ACHN (cell line): ENCODE data around the gene PTPRM.
"Not testable (repeated sequence)": the region's sequence is repeated elsewhere in the genome, so short reads cannot be mapped to it uniquely, and the experiment has no call there.

ENCODE experiments used
- DNase-seq: peaks from one replicate; pipeline ENCODE4 v3.0.0-alpha.2; 2015
- in situ Hi-C: cut with HindIII; loops from 2 replicates; pipeline ENCODE4 v1.10.0; 2017; ENCODE audit warnings: low sequenced_read_pairs, low pct_ligation_motif_present, low pct_unique_long_range_greater_than_20kb

The PTPRM gene

GRCh38 chr18:7735196-7735595 lies 168.1 kb downstream of the PTPRM start:
- in situ Hi-C loops, result no loop called here
- no peak for DNase-seq

- no peak for DNase-seq
- in situ Hi-C loops, result no loop called here
Observed at GRCh38 chr18:7735626-7736175, 168.6 kb downstream of the PTPRM start.

GRCh38 chr18:7736526-7736925 lies 169.4 kb downstream of the PTPRM start:
- in situ Hi-C loops, DNase-seq: not testable (repeated sequence)

- no peak for DNase-seq
- in situ Hi-C loops, result no loop called here
Observed at GRCh38 chr18:7737550-7737949, 170.4 kb downstream of the PTPRM start.

GRCh38 chr18:7740821-7741220 lies 173.7 kb downstream of the PTPRM start:
- DNase-seq, result no peak
- in situ Hi-C loops, result no loop called here

GRCh38 chr18:7741640-7742039 lies 174.5 kb downstream of the PTPRM start:
- DNase-seq, result no peak
- in situ Hi-C loops, result no loop called here

- in situ Hi-C loops, result no loop called here
Observed at GRCh38 chr18:7742224-7742623, 175.1 kb downstream of the PTPRM start.

GRCh38 chr18:7743256-7743655 lies 176.1 kb downstream of the PTPRM start:
- DNase-seq, result no peak
- in situ Hi-C loops, result no loop called here

More at GRCh38 chr18:7742224-7742623, 175.1 kb downstream of the PTPRM start:
- no peak for DNase-seq

- in situ Hi-C loops, result no loop called here
- no peak for DNase-seq
Observed at GRCh38 chr18:7746106-7746505, 179.0 kb downstream of the PTPRM start.

- in situ Hi-C loops, result no loop called here
- no peak for DNase-seq
Observed at GRCh38 chr18:7748251-7749007, 181.3 kb downstream of the PTPRM start.

GRCh38 chr18:7749008-7749405 lies 181.9 kb downstream of the PTPRM start:
- in situ Hi-C loops, result no loop called here

GRCh38 chr18:7749510-7749981 lies 182.4 kb downstream of the PTPRM start:
- DNase-seq, result no peak
- in situ Hi-C loops, result no loop called here

More at GRCh38 chr18:7749008-7749405, 181.9 kb downstream of the PTPRM start:
- DNase-seq, result no peak

- DNase-seq, result no peak
- in situ Hi-C loops, result no loop called here
Observed at GRCh38 chr18:7750095-7750663, 183.1 kb downstream of the PTPRM start.

- in situ Hi-C loops, result no loop called here
- DNase-seq, result no peak
Observed at GRCh38 chr18:7750966-7751365, 183.8 kb downstream of the PTPRM start.

- in situ Hi-C loops, result no loop called here
- no peak for DNase-seq
Observed at GRCh38 chr18:7754258-7754657, 187.1 kb downstream of the PTPRM start.

GRCh38 chr18:7754725-7755181 lies 187.6 kb downstream of the PTPRM start:
- in situ Hi-C loops, result no loop called here
- no peak for DNase-seq

- DNase-seq, result no peak
- in situ Hi-C loops, result no loop called here
Observed at GRCh38 chr18:7755753-7756475, 188.8 kb downstream of the PTPRM start.

GRCh38 chr18:7757175-7757574 lies 190.1 kb downstream of the PTPRM start:
- in situ Hi-C loops, result no loop called here
- DNase-seq, result no peak

GRCh38 chr18:7758764-7759163 lies 191.6 kb downstream of the PTPRM start:
- no peak for DNase-seq
- in situ Hi-C loops, result no loop called here
